Stimulated activated CD4-positive, alpha-beta T cell treated with anti-CD3 and anti-CD28 coated beads, Interleukin-2, amount 100 ng/mL, for 48 hours (primary cell): ENCODE data around the gene KRTCAP3.
"Not testable (repeated sequence)": the region's sequence is repeated elsewhere in the genome, so short reads cannot be mapped to it uniquely, and the experiment has no call there.

Source experiments
- DNase-seq, 2 donors: peaks; one replicate each; pipeline ENCODE4 v3.0.0-alpha.2; 2020

KRTCAP3 gene, protein sequence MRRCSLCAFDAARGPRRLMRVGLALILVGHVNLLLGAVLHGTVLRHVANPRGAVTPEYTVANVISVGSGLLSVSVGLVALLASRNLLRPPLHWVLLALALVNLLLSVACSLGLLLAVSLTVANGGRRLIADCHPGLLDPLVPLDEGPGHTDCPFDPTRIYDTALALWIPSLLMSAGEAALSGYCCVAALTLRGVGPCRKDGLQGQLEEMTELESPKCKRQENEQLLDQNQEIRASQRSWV

DNA sequence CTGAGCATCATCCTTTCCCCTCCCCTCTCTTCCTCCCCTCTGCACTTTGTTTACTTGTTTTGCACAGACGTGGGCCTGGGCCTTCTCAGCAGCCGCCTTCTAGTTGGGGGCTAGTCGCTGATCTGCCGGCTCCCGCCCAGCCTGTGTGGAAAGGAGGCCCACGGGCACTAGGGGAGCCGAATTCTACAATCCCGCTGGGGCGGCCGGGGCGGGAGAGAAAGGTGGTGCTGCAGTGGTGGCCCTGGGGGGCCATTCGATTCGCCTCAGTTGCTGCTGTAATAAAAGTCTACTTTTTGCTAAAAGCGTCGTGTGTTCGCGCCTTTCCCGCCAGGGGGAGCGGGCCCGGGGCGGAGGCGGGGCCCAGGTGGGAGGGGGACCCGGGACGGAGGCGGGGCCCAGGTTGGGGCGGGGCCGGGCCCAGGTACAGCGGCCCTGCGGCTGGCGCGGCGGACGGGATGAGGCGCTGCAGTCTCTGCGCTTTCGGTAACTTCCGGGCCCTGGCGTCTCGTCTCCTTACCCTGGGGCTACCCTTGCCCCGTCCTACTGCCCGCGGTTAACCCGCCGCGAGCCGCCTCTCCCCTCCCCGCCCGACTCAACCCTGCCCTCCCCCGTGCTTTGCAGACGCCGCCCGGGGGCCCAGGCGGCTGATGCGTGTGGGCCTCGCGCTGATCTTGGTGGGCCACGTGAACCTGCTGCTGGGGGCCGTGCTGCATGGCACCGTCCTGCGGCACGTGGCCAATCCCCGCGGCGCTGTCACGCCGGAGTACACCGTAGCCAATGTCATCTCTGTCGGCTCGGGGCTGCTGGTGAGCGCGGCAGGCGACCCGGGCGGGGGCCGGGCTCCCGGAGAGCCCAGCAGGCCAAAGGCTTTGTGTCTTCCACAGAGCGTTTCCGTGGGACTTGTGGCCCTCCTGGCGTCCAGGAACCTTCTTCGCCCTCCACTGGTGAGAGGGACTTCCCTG is at the start of gene KRTCAP3:
Gene KRTCAP3 (plus strand): TSS at position 424 of the 962 bp plus-strand sequence. CDS start 32 bp downstream, at position 456.
- peak; percentile 9 to 31 for DNase-seq

- no peak for DNase-seq
Observed at GRCh38 chr2:27393225-27393624, 49.0 kb upstream of the KRTCAP3 start.

GRCh38 chr2:27398962-27399361 is 43.2 kb upstream of the KRTCAP3 start:
- no peak for DNase-seq

- no peak for DNase-seq
Observed at GRCh38 chr2:27400348-27401135, 41.6 kb upstream of the KRTCAP3 start.

DNA sequence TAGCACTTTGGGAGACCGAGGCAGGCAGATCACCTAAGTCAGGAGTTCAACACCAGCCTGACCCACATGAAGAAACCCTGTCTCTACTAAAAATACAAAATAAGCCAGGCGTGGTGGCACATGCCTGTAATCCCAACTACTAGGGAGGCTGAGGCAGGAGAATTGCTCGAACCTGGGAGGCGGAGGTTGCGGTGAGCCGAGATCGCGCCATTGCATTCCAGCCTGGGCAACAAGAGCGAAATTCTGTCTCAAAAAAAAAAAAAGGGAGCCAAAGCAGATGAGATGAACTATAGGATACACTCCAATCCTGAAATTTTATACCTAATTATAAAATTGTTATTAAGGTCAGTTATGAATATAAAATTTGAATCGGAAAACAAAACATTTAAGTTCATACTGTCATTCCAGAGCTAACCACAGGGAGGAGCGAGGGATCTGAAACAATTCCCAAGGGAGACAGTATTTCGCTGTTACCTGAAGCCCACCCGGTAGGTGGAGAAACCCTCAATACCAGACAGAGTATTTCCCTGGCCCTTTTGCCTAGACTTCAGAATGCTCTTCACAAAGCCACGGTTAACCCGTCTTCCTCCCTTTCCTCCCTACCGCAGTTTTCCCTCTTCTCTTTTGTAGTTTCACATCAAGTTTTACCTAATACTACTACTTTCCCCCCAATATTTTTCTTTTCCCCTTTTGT is 34.2 kb upstream of the KRTCAP3 start:
- no peak for DNase-seq

- peak in 1 of 2 donors; percentile 30 for DNase-seq
Observed at GRCh38 chr2:27408601-27409320, 33.4 kb upstream of the KRTCAP3 start.

GRCh38 chr2:27409321-27410073 is 32.7 kb upstream of the KRTCAP3 start, which contains the start of gene PPM1G:
Gene PPM1G, minus strand, starts transcription at chr2:27409591. Its CDS starts 169 bp downstream, at chr2:27409422.
- DNase-seq, result peak; percentile 97 to 99

GRCh38 chr2:27412419-27413152 is 29.6 kb upstream of the KRTCAP3 start:
- DNase-seq, result no peak

DNA sequence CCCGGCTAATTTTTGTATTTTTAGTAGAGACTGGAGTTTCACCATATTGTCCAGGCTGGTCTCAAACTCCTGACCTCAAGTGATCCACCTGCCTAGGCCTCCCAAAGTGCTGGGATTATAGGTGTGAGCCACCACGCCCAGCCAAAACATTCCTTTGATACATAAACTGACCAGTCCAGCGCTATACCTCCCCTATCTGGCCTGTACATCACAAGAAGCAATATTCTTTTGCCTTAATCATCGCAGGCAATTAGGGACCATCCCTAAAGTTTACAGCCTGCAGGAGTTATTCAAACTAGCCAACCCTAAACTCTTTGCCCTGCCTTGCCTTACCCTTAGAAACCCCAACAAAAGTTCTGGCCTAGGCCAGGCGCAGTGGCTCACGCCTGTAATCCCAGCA is 26.0 kb upstream of the KRTCAP3 start:
- no peak for DNase-seq

- no peak for DNase-seq
Observed at GRCh38 chr2:27420996-27421395, 21.2 kb upstream of the KRTCAP3 start.

DNA sequence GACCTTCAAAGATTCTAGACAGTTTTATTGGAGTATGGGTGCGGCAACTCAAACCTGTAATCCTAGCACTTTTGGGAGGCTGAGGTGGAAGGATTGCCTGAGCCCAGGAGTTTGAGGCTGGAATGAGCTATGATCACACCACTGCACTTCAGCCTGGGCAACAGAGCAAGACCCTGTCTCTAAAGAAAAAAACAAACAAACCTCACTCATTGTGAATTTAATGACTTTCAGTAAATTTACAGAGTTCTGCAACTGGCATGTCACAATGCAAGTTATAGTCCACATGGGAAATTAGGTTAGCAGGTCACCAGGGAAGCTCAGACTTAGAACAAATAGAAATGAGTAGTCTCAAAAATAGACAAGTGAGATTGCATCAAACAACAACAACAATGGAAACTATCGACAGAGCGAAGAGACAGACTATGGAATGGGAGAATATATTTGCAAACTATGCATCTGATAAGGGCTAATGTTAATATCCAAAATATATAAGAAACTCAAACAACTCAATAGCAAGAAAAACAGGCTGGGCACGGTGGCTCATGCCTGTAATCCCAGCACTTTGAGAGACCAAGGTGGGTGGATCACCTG is 20.4 kb upstream of the KRTCAP3 start:
- DNase-seq, result no peak

- DNase-seq, result no peak
Observed at GRCh38 chr2:27422958-27423357, 19.2 kb upstream of the KRTCAP3 start.

DNA sequence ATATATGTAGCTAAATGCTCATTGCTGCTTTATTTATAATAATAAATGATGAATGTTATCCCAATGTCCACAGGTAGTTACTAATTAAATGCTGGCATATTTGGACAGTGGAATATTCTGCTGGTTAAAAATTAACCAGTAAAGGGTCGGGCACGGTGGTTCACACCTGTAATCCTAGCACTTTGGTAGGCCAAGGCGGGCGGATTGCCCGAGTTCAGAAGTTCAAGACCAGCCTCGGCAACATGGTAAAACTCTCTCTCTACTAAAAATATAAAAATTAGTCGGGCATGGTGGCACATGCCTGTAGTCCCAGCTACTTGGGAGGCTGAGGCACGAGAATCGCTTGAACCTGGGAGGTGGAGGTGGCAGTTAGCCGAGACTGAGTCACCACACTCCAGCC is 17.1 kb upstream of the KRTCAP3 start:
- DNase-seq, result not testable (repeated sequence)

- DNase-seq, result no peak
Observed at GRCh38 chr2:27427863-27428212, 14.3 kb upstream of the KRTCAP3 start.

DNA sequence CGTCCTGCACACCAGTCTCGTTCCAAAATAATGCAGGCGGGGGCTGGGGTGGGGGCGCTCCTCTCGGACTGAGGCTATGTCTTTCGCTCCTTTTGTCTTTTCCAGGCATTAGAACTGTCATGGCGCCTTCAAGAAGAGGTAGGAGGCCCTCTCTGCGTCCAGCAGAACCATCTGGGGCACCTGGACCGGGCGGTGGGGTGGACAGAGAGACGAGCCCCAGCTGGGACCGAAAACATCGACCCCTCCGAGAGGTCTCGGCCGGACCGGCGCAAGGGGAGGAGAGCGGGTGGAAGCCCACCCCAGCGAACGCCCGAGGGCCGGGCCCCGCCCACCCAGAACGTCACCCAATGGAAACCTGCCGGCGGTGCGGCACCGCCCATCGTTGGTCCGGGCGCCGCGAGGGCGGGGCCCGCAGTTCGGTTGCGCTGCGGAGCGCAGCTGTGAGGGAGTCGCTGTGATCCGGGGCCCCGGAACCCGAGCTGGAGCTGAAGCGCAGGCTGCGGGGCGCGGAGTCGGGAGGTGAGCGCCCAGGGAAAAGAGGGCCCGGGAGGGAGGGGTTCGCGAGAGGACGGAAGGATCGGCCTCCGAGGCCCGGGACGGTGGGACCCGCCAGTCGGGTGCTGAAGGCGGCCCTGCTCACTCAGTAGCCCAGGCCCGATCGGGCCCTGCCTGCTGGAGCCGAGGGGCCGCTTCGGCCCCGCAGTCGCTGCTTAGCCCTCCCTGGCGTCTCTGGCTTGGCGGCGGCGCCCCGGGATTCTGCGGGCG is 13.8 kb upstream of the KRTCAP3 start, which contains the start of gene NRBP1:
Gene NRBP1 (plus strand): TSS at position 419 of the 765 bp plus-strand sequence. CDS start 4,643 bp downstream, outside the sequence.
- DNase-seq, result peak; percentile 90 to 92

DNA sequence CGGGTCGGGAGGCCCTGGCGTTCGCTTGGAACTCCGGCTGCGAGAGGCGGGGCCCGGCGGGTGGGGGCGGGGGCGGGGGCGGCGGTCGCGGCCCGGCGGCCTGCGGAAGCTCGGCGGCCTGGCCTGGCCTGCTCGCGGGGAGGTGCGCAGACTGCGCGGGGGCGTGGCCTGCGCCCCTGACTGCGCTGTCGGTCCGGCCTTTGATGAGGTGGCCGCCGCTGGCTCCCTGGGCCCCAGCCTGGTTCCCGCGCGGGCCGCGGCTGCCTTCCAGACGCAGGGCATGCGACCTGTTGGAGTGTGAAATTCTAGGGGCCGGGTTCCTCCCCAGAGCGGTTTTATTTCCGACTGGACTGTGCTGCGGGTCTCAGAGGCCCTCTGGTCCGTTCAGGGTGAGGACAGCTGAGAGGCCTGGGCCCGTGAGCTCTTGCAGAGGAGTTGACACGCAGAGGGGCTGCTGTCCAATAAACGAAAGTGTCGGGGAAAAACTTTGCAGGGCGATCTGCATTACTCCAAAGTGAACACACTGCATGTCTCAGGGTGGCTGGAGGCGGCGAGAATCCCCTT is 13.1 kb upstream of the KRTCAP3 start:
- peak; percentile 60 to 64 for DNase-seq

- DNase-seq, result no peak
Observed at GRCh38 chr2:27431395-27431794, 10.8 kb upstream of the KRTCAP3 start.

GRCh38 chr2:27435628-27436027 is 6.6 kb upstream of the KRTCAP3 start:
- DNase-seq, result no peak
